ENCODE data around the gene GPR152. TPM values are rescaled to one million over a fixed set of nuclear protein-coding genes. Genes with fewer than 3 reads are reported as not detected.
A peak's percentile ranks its signal among the peaks of the same experiment; 100 is the strongest.
"Not testable (repeated sequence)": the region's sequence is repeated elsewhere in the genome, so short reads cannot be mapped to it uniquely, and the experiment has no call there.

The GPR152 gene
- total RNA-seq, 2 donors from 2014 or later = not detected

DNA sequence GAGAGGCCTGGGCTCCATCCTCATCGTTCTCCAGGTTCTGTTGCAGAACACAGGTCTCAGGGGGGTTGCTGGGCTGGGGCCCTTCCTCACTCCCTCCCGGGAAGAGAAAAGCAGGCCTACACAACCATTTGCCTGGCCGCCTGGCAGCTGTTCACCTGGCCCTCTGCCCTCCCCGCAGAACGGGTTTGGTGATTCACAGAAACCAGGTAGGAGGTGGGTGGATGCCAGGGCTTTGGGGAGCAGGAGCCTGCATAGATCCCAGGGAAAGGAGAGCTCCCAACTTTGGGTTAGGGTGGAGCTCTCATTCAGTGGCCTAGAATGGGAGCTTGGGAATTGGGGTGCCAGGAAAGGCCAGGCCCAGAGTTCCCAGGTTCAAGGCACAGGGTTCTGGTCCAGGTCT, 15.5 kb upstream of the GPR152 start:
- 11% methylated on average over 5 of the region's 5 CpGs for WGBS
- TF ChIP-seq, protein P1, sequence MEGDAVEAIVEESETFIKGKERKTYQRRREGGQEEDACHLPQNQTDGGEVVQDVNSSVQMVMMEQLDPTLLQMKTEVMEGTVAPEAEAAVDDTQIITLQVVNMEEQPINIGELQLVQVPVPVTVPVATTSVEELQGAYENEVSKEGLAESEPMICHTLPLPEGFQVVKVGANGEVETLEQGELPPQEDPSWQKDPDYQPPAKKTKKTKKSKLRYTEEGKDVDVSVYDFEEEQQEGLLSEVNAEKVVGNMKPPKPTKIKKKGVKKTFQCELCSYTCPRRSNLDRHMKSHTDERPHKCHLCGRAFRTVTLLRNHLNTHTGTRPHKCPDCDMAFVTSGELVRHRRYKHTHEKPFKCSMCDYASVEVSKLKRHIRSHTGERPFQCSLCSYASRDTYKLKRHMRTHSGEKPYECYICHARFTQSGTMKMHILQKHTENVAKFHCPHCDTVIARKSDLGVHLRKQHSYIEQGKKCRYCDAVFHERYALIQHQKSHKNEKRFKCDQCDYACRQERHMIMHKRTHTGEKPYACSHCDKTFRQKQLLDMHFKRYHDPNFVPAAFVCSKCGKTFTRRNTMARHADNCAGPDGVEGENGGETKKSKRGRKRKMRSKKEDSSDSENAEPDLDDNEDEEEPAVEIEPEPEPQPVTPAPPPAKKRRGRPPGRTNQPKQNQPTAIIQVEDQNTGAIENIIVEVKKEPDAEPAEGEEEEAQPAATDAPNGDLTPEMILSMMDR (IDR thresholded peaks at IDR 0.05) = no peak
- peak; percentile 80 for TF ChIP-seq POLR2A (IDR thresholded peaks at IDR 0.05)
- TF ChIP-seq POLR2AphosphoS5 (IDR thresholded peaks at IDR 0.05) = peak; percentile 92
- Histone ChIP-seq H3K4me1 (replicated peaks) (peaks cover 6% of the 10 kb centered on the region), H3K9me3 (no peaks in the 10 kb centered on the region), H3K36me3 (peaks cover 0 to 4% of the 10 kb centered on the region in 2 donors), H3K27me3 (replicated peaks; ENCODE audit: insufficient read depth) (no peaks in the 10 kb centered on the region), H3K4me3 (peak overlapping the region; percentile 84 to 87), H3K27ac (peak overlapping the region; percentile 89 to 92)
- peak; percentile 95 for DNase-seq (ENCODE audit: low spot score)
- intact Hi-C loops (cut with DNase I) = loop anchor here (5.0 kb wide), 1 partner anchor 66 kb away; the partner anchor contains the start of genes PPP1CA and TBC1D10C

DNA sequence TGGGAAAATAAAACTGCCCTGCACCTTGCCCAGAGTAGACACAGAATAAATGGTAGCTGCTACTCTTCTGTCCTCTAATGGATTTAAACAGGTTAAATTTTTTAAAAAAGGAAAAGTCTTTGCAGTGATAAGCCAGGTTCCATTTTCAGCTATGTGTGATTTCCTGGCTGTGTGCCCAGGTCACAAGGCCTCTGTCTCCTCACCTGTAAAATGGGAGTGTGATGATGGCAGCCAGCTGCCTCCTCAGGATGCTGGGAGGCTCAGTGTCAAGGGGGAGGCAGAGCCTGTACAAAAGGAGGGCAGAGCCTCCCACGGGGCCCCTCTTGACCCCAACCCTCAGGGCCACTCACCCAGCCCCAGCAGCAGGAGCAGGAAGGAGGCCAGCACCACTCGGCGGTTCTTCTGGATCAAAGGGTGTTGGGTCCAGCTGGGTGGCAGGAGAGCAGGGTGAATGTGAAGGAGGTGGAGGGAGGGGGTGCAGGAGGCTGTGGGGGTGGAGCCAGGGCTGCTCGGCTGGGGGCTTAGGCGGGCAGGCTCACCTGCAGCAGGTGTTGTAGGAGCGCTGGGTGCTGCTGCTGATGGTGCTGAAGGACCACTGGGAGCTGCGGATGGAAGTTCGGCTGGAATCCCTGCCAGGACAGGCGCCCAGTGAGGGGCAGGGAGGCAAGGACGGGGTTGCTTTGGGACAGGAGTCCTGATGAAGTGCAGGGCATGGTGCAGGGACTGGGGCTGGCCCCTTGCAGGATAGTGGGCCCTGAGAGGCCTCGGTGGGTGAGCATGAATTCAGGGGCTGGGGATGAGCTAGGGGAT, 14.6 kb upstream of the GPR152 start:
- TF ChIP-seq, protein P1 (IDR thresholded peaks at IDR 0.05) = no peak
- TF ChIP-seq POLR2A (IDR thresholded peaks at IDR 0.05) (no peak), POLR2AphosphoS5 (IDR thresholded peaks at IDR 0.05) (no peak)
- intact Hi-C loops (cut with DNase I) = loop anchor here (5.0 kb wide), 1 partner anchor 65 kb away; the partner anchor contains the start of genes PPP1CA and TBC1D10C
- Histone ChIP-seq H3K27me3 (replicated peaks; ENCODE audit: insufficient read depth) (no peaks in the 10 kb centered on the region), H3K36me3 (peaks cover 0 to 4% of the 10 kb centered on the region in 2 donors), H3K9me3 (no peaks in the 10 kb centered on the region), H3K4me3 (peak overlapping the region; percentile 84 to 87), H3K27ac (peak overlapping the region; percentile 89 to 92), H3K4me1 (replicated peaks) (peaks cover 6% of the 10 kb centered on the region)
- WGBS = 44% methylated on average over 11 of the region's 11 CpGs
- DNase-seq (ENCODE audit: low spot score) = no peak

DNA sequence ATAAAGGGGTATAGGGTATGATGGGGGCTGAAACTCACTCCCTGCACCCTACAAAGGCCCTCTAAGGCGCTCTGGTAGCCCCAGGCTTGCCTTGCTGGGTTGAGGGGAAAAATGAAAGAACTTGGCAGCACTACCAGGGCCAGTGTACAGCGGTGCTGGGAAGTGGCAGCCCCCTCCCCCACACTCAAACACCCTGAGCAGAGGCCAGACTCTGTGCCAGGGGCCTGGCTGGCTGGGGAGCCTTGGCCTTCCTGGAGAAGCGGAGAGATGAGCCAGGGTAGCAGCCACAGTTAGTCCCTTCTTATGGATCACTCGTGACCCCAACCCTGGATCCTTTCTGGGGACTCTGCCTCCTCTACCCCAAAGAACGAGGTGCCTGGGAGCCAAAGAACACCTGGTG, 13.8 kb upstream of the GPR152 start:
- intact Hi-C loops (cut with DNase I) = loop anchor here (5.0 kb wide), 1 partner anchor 64 kb away; the partner anchor contains the start of genes PPP1CA and TBC1D10C
- Histone ChIP-seq H3K27ac (peak overlapping the region; percentile 81 to 92), H3K4me1 (replicated peaks) (peaks cover 6% of the 10 kb centered on the region), H3K9me3 (no peaks in the 10 kb centered on the region), H3K36me3 (peaks cover 0 to 4% of the 10 kb centered on the region in 2 donors), H3K4me3 (no peak overlapping the region), H3K27me3 (replicated peaks; ENCODE audit: insufficient read depth) (no peaks in the 10 kb centered on the region)
- WGBS = 84% methylated on average over 5 of the region's 5 CpGs
- DNase-seq (ENCODE audit: low spot score) = no peak
- TF ChIP-seq, protein P1 (IDR thresholded peaks at IDR 0.05) = no peak
- TF ChIP-seq POLR2A (IDR thresholded peaks at IDR 0.05) (no peak), POLR2AphosphoS5 (IDR thresholded peaks at IDR 0.05) (no peak)

DNA sequence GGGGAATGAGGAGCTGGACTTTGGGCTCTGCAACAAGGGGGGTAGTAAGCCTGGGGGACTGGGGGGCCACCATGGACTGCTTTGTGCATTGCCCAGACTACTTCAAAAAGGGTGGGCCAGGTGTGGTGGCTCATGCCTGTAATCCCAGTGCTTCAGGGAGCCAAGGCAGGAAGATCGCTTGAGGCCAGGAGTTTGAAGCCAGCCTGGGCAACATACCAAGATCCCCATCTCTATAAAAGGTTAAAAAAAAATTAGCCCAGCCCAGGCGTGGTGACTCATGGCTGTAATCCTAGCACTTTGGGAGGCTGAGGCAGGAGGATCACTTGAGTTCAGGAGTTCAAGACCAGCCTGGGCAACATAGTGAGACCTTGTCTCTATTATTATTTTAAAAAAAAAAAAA, 13.0 kb upstream of the GPR152 start:
- not testable (repeated sequence) for DNase-seq (ENCODE audit: low spot score); H3K9me3 ChIP-seq; H3K4me1 ChIP-seq (replicated peaks); H3K36me3 ChIP-seq; H3K27me3 ChIP-seq (replicated peaks; ENCODE audit: insufficient read depth)
- WGBS = 17% methylated on average over 2 of the region's 2 CpGs
- intact Hi-C loops (cut with DNase I) = loop anchor here (5.0 kb wide), 1 partner anchor 63 kb away; the partner anchor contains the start of genes PPP1CA and TBC1D10C
- Histone ChIP-seq H3K4me3 (peak overlapping the region in 1 of 2 donors; percentile 43), H3K27ac (peak overlapping the region; percentile 81 to 90)
- peak; percentile 22 for TF ChIP-seq POLR2AphosphoS5 (IDR thresholded peaks at IDR 0.05)

DNA sequence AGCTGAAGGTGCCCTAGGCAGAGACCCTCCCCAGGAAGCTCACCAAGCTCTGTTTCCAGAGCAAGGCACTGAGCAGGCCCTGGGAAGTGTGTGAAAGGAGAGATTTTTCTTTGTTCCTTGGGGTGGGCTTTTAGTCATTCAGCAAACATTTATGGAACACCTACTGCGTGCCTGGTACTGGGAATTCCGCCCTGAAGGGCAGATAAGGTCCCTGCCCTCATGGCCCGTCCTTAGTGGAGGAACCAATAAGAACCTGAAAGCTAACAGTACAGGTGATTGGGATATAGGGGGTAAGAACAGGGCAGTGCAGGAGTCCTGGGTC, 12.6 kb upstream of the GPR152 start:
- 37% methylated on average over 3 of the region's 3 CpGs for WGBS

More for the DNA sequence above, 12.6 kb upstream of the GPR152 start:
- Histone ChIP-seq H3K9me3 (no peaks in the 10 kb centered on the region), H3K27ac (peak overlapping the region; percentile 81 to 90), H3K4me1 (replicated peaks) (peaks cover 6% of the 10 kb centered on the region), H3K4me3 (peak overlapping the region; percentile 26 to 43), H3K36me3 (peaks cover 0 to 4% of the 10 kb centered on the region in 2 donors), H3K27me3 (replicated peaks; ENCODE audit: insufficient read depth) (no peaks in the 10 kb centered on the region)
- TF ChIP-seq POLR2AphosphoS5 (IDR thresholded peaks at IDR 0.05) (no peak), POLR2A (IDR thresholded peaks at IDR 0.05) (no peak)
- TF ChIP-seq, protein P1 (IDR thresholded peaks at IDR 0.05) = no peak
- no peak for DNase-seq (ENCODE audit: low spot score)
- intact Hi-C loops (cut with DNase I) = loop anchor here (5.0 kb wide), 1 partner anchor 63 kb away; the partner anchor contains the start of genes PPP1CA and TBC1D10C
